Progenitor cell of endocrine pancreas (in vitro differentiated cells): ENCODE data around the gene HNF4A. TPM values are rescaled to one million over a fixed set of nuclear protein-coding genes. Genes with fewer than 3 reads are reported as not detected.

Source experiments
- DNase-seq: peaks from one replicate; pipeline ENCODE4 v3.0.0; 2021; ENCODE audit warnings: low spot score; ENCODE audit not compliant: unreplicated experiment
- H3K27ac Mint-ChIP-seq: 2 replicates; pipeline ENCODE4 v1.8.0; 2021; ENCODE audit warnings: mild to moderate bottlenecking, moderate library complexity, mixed read lengths
- H3K27me3 Mint-ChIP-seq: 2 replicates; pipeline ENCODE4 v1.8.0; 2021; ENCODE audit warnings: mixed read lengths
- H3K36me3 Mint-ChIP-seq: 2 replicates; pipeline ENCODE4 v1.8.0; 2022; ENCODE audit warnings: mixed read lengths; ENCODE audit not compliant: insufficient read depth
- H3K4me1 Mint-ChIP-seq: 2 replicates; pipeline ENCODE4 v1.8.0; 2021; ENCODE audit warnings: low read depth, mixed read lengths
- H3K4me3 Mint-ChIP-seq: 2 replicates; pipeline ENCODE4 v1.8.0; 2021; ENCODE audit warnings: low read depth, mild to moderate bottlenecking, moderate library complexity, mixed read lengths
- H3K9me3 Mint-ChIP-seq: 2 replicates; pipeline ENCODE4 v1.8.0; 2021; ENCODE audit warnings: low read depth, mixed read lengths
- long read RNA-seq: library from polyadenylated mRNA; unstranded; transcript quantifications from one replicate; pipeline ENCODE4 v2.0.0, GENCODE V29; 2020
- total RNA-seq: library from RNA; stranded (reverse); gene quantifications from 2 replicates; pipeline ENCODE4 v1.2.1, GENCODE V29; 2021
- TF ChIP-seq, protein P1 (sequence below): fragments of 200-600 bp; sonication (generic); IDR thresholded peaks from one replicate; pipeline ENCODE4 v1.5.0; 2021; ENCODE audit warnings: antibody characterized with exemption, mild to moderate bottlenecking; ENCODE audit not compliant: unreplicated experiment

Gene HNF4A
- 71.1 and 72.9 TPM in 2 replicates for total RNA-seq
- long read RNA-seq, partial matches to known transcripts = 5 of 26 reads
- long read RNA-seq, other reads (novel, unspliced or antisense) = 21 of 26 reads

DNA sequence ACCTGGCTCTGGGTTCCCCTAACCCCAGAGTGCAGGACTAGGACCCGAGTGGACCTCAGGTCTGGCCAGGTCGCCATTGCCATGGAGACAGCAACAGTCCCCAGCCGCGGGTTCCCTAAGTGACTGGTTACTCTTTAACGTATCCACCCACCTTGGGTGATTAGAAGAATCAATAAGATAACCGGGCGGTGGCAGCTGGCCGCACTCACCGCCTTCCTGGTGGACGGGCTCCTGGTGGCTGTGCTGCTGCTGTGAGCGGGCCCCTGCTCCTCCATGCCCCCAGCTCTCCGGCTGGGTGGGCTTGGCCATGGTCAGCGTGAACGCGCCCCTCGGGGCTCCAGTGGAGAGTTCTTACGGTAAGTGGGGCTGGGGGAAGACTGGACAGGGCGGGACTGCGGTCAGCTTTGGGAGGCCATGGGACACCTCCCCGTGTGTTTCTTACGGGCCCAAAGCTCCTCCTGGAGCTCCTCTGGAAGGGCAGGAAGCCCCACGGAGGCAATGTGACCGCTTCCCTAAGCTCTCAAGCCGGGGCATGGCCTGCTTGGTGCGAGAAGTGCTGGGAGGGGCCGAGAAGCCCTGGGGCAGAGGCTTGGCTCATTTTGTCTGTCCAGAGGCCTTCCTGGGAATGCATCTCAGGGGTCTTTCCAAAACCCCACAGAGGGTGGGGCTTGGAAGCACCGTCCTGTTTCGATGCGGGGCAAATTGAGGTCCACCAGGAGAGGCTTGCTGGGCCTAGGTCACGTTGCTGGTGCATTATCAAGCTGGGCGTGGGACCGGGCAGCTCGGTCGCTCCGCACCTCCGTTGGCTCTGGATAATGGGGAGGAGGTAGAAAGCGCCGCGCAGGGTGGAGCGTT is at the start of gene HNF4A:
TSS of gene HNF4A (plus strand) at position 202 of the 855 bp plus-strand sequence. CDS start at position 308, 106 bp downstream.
- DNase-seq = peak; percentile 64
- Mint-ChIP-seq H3K4me3 (peak within 1 kb of the TSS; percentile 93), H3K4me1 (peaks cover 56% of the 10 kb centered on the region), H3K9me3 (no peaks in the 10 kb centered on the region), H3K27me3 (no peaks in the 10 kb centered on the region), H3K36me3 (no peaks in the 10 kb centered on the region), H3K27ac (peak within 1 kb of the TSS; percentile 97)
- TF ChIP-seq, protein P1, sequence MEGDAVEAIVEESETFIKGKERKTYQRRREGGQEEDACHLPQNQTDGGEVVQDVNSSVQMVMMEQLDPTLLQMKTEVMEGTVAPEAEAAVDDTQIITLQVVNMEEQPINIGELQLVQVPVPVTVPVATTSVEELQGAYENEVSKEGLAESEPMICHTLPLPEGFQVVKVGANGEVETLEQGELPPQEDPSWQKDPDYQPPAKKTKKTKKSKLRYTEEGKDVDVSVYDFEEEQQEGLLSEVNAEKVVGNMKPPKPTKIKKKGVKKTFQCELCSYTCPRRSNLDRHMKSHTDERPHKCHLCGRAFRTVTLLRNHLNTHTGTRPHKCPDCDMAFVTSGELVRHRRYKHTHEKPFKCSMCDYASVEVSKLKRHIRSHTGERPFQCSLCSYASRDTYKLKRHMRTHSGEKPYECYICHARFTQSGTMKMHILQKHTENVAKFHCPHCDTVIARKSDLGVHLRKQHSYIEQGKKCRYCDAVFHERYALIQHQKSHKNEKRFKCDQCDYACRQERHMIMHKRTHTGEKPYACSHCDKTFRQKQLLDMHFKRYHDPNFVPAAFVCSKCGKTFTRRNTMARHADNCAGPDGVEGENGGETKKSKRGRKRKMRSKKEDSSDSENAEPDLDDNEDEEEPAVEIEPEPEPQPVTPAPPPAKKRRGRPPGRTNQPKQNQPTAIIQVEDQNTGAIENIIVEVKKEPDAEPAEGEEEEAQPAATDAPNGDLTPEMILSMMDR = no peak

DNA sequence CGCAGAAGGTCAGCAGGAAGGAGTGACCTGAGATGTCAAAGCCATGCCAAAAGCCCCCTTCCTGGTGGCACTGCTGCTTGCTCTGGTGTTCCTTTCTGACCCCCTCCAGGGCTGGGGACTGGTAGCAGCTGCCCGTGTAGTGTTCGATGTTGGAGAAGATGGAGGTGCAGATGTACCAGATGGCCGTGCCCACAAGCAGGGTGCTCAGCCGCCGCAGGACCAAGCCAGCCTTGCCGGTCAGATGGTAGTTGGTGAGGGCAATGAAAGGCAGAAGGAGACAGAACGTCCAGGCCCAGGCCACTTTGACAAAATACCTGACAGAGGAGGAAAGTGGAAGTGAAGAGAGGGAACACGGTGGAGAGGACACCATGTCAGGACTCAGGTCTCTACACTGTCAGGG is 48.6 kb upstream of the HNF4A start:
- Mint-ChIP-seq H3K27me3 (peaks cover 3% of the 10 kb centered on the region), H3K4me3 (no peak overlapping the region), H3K36me3 (no peaks in the 10 kb centered on the region), H3K4me1 (peaks cover 18% of the 10 kb centered on the region), H3K9me3 (no peaks in the 10 kb centered on the region), H3K27ac (no peak overlapping the region)
- no peak for DNase-seq
- TF ChIP-seq, protein P1 = no peak

DNA sequence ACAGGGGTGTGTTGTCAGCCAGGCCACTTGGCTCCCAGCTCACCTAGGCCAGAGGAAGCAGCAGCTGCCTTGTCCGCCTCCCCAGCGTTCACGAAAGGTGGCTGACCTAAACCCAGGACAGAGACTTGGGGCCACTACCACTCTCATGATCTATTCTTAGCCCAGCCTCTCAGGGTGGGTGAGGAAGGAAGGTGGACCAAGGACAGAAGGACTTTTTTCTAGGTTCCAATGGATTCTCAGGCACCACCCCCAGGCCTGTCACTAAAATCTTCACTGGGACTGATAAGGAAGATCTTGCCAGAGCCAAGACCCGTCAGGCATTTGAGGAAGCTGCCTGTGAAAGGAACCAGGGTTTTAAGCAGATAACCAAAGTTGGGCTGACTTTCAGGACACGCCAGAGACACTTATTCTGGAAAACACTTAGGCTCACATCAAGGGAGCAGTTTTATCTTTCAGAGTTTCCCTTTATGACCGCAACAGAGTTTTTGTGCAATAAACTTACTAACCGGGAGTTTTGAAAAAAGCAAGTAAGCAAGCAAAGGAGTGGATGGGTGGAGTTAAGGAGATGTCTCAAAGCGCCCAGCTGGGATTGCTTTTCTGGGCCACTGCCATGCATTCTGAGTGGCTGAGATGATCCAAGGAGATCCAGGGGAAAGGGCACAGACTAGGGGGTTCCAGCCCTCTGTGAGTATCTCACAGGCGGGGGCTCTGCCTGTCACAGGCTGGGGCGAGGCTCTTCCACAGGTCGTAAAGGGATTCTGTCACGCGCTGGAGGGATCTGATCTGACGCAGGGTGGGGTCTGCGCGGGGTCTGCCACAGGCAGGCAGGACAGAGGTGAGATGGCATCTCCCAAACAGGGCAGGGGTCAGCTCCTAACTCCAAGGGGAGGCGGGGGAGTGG is 45.5 kb upstream of the HNF4A start:
- Mint-ChIP-seq H3K27me3 (peaks cover 3% of the 10 kb centered on the region), H3K4me1 (peaks cover 8% of the 10 kb centered on the region), H3K27ac (peak overlapping the region; percentile 19), H3K4me3 (peak overlapping the region; percentile 84), H3K9me3 (no peaks in the 10 kb centered on the region), H3K36me3 (no peaks in the 10 kb centered on the region)
- TF ChIP-seq, protein P1 = no peak
- DNase-seq = no peak

GRCh38 chr20:44310664-44311639 is 44.5 kb upstream of the HNF4A start, which contains the start of gene FITM2:
TSS of gene FITM2 (minus strand) at chr20:44311202. CDS start at chr20:44311148, 54 bp downstream.
- peak within 1 kb of the TSS; percentile 84 for H3K4me3 Mint-ChIP-seq
- peaks cover 3% of the 10 kb centered on the region for H3K27me3 Mint-ChIP-seq
- H3K9me3 Mint-ChIP-seq = no peaks in the 10 kb centered on the region
- peak within 1 kb of the TSS; percentile 92 for H3K27ac Mint-ChIP-seq
- DNase-seq = peak; percentile 98
- H3K36me3 Mint-ChIP-seq = no peaks in the 10 kb centered on the region
- peaks cover 8% of the 10 kb centered on the region for H3K4me1 Mint-ChIP-seq
- TF ChIP-seq, protein P1 = peak; percentile 96
